Measurements from ENCODE around the gene HIRA.
"Not testable (repeated sequence)": the region's sequence is repeated elsewhere in the genome, so short reads cannot be mapped to it uniquely, and the experiment has no call there.

The HIRA gene

GRCh38 chr22:19463008-19463407 lies 31.5 kb upstream of the HIRA start:
- DNase-seq (ENCODE audit: low spot score), result no peak

GRCh38 chr22:19461506-19461905 lies 30.0 kb upstream of the HIRA start:
- DNase-seq (ENCODE audit: low spot score), result no peak

GRCh38 chr22:19460036-19460435 lies 28.5 kb upstream of the HIRA start:
- no peak for DNase-seq (ENCODE audit: low spot score)

GRCh38 chr22:19457828-19458428 lies 26.4 kb upstream of the HIRA start:
- no peak for DNase-seq (ENCODE audit: low spot score)

GRCh38 chr22:19456541-19456940 lies 25.0 kb upstream of the HIRA start:
- no peak for DNase-seq (ENCODE audit: low spot score)

- DNase-seq (ENCODE audit: low spot score), result no peak
Observed at GRCh38 chr22:19455585-19456370, 24.2 kb upstream of the HIRA start.

GRCh38 chr22:19455033-19455432 lies 23.5 kb upstream of the HIRA start:
- no peak for DNase-seq (ENCODE audit: low spot score)

GRCh38 chr22:19454156-19454555 lies 22.6 kb upstream of the HIRA start:
- DNase-seq (ENCODE audit: low spot score), result no peak

GRCh38 chr22:19453718-19454117 lies 22.2 kb upstream of the HIRA start:
- no peak for DNase-seq (ENCODE audit: low spot score)

GRCh38 chr22:19451570-19451969 lies 20.0 kb upstream of the HIRA start:
- DNase-seq (ENCODE audit: low spot score), result no peak

- no peak for DNase-seq (ENCODE audit: low spot score)
Observed at GRCh38 chr22:19450363-19451175, 19.0 kb upstream of the HIRA start.

GRCh38 chr22:19449422-19449767 lies 17.9 kb upstream of the HIRA start:
- DNase-seq (ENCODE audit: low spot score), result no peak

- DNase-seq (ENCODE audit: low spot score), result no peak
Observed at GRCh38 chr22:19448739-19449421, 17.3 kb upstream of the HIRA start.

GRCh38 chr22:19448076-19448607 lies 16.6 kb upstream of the HIRA start:
- DNase-seq (ENCODE audit: low spot score), result peak; percentile 49

GRCh38 chr22:19447330-19448075 lies 16.0 kb upstream of the HIRA start, which contains the start of gene C22orf39:
C22orf39 (minus strand) TSS chr22:19447711; CDS start chr22:19447688, 23 bp downstream.
- peak; percentile 94 for DNase-seq (ENCODE audit: low spot score)

GRCh38 chr22:19446603-19447329 lies 15.2 kb upstream of the HIRA start:
- DNase-seq (ENCODE audit: low spot score), result peak; percentile 9

GRCh38 chr22:19445279-19445982 lies 13.9 kb upstream of the HIRA start:
- not testable (repeated sequence) for DNase-seq (ENCODE audit: low spot score)

- no peak for DNase-seq (ENCODE audit: low spot score)
Observed at GRCh38 chr22:19443544-19444211, 12.1 kb upstream of the HIRA start.

- no peak for DNase-seq (ENCODE audit: low spot score)
Observed at GRCh38 chr22:19442166-19442565, 10.6 kb upstream of the HIRA start.
